NCI-H2196 treated with DMSO at 0.1 percent for 48 hours (cell line): ENCODE results near the gene FMOD.

Experiments
- DNase-seq: peaks from one replicate; lab custom pipeline; 2025; ENCODE audit not compliant: unreplicated experiment; lab: John Stamatoyannopoulos, UW

Gene FMOD

GRCh38 chr1:203361945-203362719, 11.2 kb upstream of the FMOD start:
- DNase-seq = no peak

GRCh38 chr1:203360547-203361185, 9.7 kb upstream of the FMOD start:
- no peak for DNase-seq

DNA sequence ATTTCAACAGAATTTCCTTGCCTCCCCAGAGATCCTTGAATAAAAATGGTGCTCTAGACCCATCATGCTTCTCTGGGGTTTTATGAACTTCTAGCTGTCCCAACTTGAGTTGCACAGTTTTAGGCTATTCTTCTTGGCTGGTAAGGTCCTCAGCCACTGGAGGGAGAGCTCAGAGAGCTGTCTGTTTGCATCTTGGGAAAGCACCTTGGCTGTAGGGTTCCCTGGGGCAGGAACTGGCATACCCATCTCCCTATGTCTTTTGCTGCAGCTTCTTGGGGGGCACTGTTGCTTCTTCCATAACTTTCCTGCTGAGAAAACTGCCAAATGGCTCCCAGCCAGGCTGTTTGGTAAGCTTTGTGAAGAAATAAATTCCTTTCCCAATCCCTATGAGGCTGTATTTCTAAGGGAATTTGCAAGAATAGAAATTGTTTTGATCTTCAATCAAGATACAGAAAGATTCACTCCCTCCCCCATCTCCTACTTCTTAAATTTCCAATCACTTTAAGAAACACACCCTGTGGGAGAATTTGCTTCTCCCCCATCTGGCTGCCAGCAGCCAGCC, 8.2 kb upstream of the FMOD start:
- no peak for DNase-seq

DNA sequence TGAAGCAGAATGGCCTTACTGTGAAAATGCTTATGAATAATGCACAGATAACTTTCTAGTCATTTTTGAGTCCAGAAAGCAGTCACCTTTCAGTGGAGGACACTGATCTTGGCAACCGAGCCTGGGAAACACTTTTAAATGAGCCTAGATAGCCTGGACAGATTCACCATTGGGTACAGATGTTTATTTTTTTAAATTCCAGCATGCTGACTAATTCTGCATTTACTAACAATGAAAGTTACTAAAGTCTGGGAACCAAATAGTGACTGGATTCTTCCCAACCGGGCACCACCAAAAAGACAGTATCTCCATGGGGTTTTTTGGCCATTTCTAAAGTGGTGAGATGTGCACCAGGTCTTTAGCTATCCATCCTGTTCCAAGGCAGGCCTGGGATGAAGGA, 3.3 kb upstream of the FMOD start:
- DNase-seq = no peak

DNA sequence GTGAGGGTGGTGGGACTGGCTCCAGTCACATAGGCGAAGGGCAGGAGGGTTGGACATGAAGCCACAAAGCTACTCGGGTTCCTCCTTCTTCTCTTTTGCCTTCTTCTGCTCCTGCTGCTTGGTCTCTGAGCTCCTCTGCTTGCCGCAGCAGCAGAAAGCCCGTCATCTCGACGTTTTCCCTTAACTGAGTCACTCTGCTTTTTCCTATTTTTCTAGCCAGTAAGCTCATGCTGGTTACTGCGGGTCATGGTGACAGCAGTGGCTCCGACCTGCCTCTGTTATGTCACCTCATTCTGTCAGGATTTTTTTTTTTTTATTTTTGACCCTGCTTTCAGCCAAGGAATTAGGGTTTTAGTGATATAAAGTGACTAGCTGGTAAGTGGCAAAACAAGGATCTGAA, 2.6 kb upstream of the FMOD start:
- DNase-seq = no peak

GRCh38 chr1:203349773-203350524, 973 bp downstream of the FMOD start:
- DNase-seq = no peak

GRCh38 chr1:203349166-203349565, 1.8 kb downstream of the FMOD start:
- DNase-seq = no peak

DNA sequence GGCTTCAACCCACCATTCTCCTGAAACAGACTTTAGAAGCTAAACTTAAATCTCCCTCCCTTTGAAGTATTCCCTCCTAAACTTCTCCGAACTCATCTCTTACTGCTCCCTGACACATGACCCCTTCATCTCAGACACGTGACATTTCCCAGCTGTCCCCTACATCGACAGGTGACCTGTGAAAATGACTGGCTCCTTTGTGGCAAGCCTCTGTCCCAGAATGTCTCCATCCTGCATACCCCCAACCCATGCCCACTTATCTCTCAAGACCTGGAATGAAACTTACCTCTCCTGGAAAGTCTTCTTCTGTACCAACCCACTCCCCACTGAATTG, 4.2 kb downstream of the FMOD start:
- no peak for DNase-seq

DNA sequence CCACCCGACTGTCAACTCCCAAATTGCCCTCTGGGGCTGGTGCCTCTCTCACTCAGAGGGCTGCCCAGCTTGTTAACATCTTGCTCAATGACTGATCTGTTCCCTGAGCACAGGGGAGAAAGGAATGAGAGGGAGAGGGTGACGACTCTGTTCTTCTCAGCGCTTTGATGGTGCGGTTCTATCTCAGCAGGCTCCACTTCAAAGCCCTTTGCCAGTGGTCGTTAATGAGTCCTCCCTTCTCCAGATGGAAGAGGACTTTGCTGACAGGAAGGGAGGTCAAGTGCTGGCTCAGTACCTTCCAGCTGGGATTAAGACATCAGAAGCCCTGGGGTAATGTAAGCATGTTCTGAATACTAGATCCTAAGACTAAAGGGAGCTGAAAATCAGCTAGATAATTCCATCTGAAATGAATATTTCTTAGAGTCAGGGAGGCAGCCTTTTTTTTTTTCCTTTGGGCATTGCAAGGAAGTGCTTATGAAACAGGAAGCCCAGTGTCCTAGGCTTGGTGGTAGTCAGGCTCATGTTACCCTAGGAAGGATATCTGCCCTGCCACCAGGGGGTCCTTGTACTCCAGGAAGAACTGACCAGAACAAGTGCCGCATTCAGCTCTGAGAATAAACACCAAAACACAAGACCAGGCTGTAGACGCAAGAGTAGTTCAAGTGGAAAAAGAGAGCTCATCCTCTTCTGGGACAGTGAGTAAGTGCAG, 4.7 kb downstream of the FMOD start:
- DNase-seq = no peak

DNA sequence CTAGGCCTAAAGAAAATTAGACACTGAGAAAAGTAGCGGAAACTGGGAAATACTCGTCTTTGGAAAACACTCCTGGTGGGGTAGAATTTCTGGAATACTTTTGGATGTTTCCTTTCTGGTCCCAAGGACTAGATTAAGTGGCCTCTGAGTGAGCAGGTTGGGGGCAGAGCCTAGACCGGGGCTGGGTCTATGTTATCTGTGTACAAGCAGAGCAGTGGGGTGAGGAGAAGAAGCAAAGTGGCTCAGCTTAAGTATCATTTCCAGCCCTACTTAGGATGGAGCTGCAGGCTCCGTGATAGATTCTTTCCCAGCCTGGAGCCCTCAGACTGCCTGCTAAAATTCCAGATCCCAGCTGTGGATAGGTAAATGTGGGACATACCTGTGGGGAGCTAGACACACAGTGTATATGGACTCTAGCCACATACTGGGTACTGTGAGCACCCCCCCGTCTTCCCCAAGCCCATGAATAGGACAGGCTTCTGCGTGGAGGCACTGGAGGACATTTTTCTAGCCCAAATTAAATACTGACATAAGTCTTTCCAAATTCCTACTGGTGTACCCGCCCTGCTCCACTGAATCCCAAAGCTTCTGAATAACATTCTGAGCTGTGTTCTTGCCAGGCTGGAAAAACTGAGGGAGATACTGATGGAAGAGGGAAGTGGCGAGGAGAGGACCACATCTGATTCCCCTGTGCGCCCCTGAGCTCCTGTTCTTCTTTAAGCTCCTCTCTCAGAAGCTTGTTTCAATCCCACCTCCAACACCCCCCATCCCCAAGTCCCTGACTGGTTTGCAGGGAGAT, 6.8 kb downstream of the FMOD start:
- DNase-seq = no peak

DNA sequence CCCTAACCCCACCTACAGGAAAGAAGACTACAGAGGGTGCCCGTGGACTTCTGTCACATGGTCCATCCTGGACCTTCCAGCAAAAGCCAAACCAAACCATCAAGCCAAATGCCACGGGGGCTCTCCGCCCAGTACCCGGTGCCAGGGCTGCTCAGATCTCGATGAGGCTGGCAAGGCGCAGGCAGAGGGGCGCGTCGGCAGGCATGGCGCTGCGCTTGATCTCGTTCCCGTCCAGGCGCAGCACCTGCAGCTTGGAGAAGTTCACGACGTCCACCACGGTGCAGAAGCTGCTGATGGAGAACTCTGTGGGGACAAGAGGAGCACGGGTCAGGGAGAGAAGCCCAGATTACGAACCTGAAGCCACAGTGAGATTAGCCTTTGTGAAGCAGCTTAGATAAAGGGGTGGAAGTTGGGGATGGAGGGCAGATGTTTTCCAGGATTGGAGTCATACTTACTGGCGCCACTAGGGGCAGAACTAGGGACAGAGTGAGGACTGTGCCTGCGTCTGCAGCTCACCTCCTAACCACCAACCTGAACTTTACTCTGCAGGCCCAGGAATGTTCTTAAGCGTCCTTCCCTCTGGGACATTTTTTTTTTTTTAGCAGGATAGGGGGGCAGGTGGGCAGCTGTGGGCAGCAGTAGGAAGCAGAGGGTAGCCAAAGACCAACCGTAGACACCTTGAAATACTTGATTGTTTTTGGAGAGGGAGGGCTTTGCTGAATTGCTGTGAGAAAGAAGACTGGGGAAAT, 8.6 kb downstream of the FMOD start:
- no peak for DNase-seq

DNA sequence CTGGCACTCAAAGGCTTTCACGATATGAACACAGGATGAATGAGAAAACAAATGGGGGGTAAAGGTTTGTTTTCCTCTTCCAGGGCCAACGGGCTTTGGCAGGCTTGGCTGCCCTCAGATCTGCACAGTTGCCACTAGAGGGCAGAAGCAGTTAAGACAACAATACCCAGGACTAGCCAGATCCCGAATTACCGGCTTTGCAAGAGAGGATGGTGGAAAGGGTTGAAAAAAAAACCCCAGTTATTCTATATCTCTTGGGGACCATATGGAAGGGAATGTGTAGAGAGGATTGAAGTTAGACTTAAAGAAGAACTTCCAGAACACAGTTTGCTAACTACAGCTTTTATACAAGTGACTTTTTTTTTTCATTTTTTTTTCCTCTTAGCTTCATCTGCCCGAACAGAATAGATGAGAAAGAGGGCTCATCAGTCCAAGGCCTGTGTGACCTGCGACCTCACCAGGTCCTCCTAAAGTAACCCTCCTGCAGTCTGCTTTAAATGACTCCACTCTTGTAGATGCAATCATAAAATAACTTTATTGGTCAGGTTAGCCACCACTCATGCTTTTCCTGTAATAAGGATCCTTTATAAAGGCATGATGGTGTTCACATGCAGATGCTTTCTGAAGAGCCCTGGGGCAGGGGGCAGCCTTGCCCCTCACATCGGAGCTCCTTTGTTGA, 10.7 kb downstream of the FMOD start:
- peak; percentile 82 for DNase-seq

- peak; percentile 40 for DNase-seq
These were observed 12.4 kb downstream of the FMOD start for GRCh38 chr1:203338335-203339036.

GRCh38 chr1:203336097-203336496, 14.8 kb downstream of the FMOD start:
- no peak for DNase-seq

DNA sequence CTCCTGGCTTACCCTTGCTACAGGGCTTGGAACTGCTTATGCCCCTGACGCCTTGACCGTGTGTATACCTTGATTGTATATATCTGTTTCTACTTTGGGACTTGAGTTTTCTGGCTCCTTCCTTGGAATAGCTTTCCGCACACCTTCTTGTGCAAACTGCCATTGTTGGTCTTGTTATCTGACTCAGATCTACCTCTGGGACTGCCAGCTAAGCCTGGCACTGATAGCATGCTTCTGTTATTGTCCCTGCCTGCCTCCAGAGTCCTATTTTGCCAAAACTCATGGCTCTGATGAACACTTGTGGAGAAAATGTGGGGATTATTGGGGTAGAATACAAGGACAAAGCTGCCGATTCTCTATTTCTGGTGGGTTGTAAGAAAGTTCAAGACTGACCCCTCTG, 15.4 kb downstream of the FMOD start:
- DNase-seq = no peak

GRCh38 chr1:203331224-203331623, 19.7 kb downstream of the FMOD start:
- DNase-seq = no peak

GRCh38 chr1:203328714-203329122, 22.2 kb downstream of the FMOD start:
- peak; percentile 47 for DNase-seq

- peak; percentile 75 for DNase-seq
These were observed 23.1 kb downstream of the FMOD start for GRCh38 chr1:203327684-203328457.
